SK-N-SH (cell line): ENCODE data around the gene STARD13.

Source experiments
- FOXJ3 ChIP-seq: sonication (generic); formaldehyde crosslinking; IDR thresholded peaks from 2 replicates; pipeline ENCODE4 v1.5.1; 2020; ENCODE audit warnings: mild to moderate bottlenecking, missing genetic modification reagents
- GABPA ChIP-seq: IDR thresholded peaks from 2 replicates; pipeline ENCODE4 v1.4.0; 2012; ENCODE audit warnings: low read depth, mild to moderate bottlenecking
- RFX5 ChIP-seq: IDR thresholded peaks from 2 replicates; pipeline ENCODE4 v1.6.1; 2012; ENCODE audit warnings: mild to moderate bottlenecking, improper control_type of control experiment, low read length
- SIN3A ChIP-seq: IDR thresholded peaks from 2 replicates; pipeline ENCODE4 v1.6.1; 2012; ENCODE audit warnings: low read depth, mild to moderate bottlenecking, low read length, moderate library complexity, borderline replicate concordance
- TF ChIP-seq, protein P1 (sequence below): fragments of 200-600 bp; sonication (generic); IDR thresholded peaks from 2 replicates; pipeline ENCODE4 v1.6.1; 2017; ENCODE audit warnings: antibody characterized with exemption, mild to moderate bottlenecking, moderate library complexity

GRCh38 chr13:33322543-33322809 lies 36.9 kb upstream of the STARD13 start:
- TF ChIP-seq, protein P1, sequence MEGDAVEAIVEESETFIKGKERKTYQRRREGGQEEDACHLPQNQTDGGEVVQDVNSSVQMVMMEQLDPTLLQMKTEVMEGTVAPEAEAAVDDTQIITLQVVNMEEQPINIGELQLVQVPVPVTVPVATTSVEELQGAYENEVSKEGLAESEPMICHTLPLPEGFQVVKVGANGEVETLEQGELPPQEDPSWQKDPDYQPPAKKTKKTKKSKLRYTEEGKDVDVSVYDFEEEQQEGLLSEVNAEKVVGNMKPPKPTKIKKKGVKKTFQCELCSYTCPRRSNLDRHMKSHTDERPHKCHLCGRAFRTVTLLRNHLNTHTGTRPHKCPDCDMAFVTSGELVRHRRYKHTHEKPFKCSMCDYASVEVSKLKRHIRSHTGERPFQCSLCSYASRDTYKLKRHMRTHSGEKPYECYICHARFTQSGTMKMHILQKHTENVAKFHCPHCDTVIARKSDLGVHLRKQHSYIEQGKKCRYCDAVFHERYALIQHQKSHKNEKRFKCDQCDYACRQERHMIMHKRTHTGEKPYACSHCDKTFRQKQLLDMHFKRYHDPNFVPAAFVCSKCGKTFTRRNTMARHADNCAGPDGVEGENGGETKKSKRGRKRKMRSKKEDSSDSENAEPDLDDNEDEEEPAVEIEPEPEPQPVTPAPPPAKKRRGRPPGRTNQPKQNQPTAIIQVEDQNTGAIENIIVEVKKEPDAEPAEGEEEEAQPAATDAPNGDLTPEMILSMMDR, result no peak
- TF ChIP-seq FOXJ3 (CRISPR knock-in tag) (no peak), SIN3A (no peak), RFX5 (no peak), GABPA (no peak)
